Stimulated activated CD4-positive, alpha-beta T cell treated with anti-CD3 and anti-CD28 coated beads, Interleukin-12 subunit alpha, Interleukin-12 subunit beta, amount 100 ng/mL, for 4 hours (primary cell): ENCODE measurements around the gene SLC7A6OS.

Source experiments
- DNase-seq: peaks from one replicate; pipeline ENCODE4 v3.0.0-alpha.2; 2020

The SLC7A6OS gene

GRCh38 chr16:68310774-68311511 lies at the start of gene SLC7A6OS, which contains the start of gene PRMT7:
SLC7A6OS (minus strand) TSS chr16:68310946; CDS start chr16:68310926, 20 bp downstream.
PRMT7 (plus strand) TSS chr16:68311019; CDS start chr16:68315980, 4,961 bp downstream.
- peak; percentile 87 for DNase-seq

- no peak for DNase-seq
These were observed 48.8 kb upstream of the SLC7A6OS start for GRCh38 chr16:68359398-68360191.

DNA sequence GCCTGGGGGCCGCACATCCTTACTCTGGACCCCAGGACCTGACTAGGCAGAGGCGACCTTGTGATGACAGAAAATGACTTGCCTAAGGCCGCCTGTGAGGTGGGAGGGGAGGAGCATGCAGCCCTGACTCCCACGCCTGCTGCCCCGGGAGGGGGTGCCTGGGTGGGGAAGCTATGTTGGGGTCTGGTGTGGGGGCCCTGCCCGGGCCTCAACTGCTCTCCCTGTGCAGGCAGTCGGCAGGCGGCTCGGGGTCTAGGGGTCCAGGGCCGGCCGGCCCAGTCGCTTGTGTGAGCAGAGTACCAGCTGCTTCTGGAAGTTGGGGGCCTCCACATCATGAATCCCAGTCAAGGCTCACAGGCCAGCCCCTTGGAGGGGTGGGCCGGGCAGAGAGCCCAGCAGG lies 48.2 kb upstream of the SLC7A6OS start:
- DNase-seq = no peak

DNA sequence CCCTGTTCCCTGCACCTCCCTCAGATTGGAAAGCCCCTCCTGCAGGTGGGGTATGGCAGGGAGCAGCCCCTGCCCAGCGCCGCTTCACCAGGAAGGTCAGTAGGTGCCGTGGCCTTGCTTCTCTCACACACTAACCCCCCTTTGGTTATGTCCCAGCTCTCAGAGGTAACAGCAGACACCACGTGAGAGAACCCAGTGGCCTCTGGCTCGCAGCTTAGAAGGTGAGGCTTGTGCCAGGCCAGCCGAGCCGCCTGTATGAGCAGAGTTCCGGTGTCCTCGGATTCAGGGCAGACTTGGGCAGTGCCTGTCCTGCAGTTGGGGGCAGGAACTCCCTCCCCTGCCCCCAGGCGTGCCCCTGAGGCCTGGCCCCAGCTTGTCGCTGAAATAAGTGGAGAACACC lies 47.2 kb upstream of the SLC7A6OS start:
- no peak for DNase-seq

- no peak for DNase-seq
These were observed 46.8 kb upstream of the SLC7A6OS start for GRCh38 chr16:68357521-68357922.

- no peak for DNase-seq
These were observed 46.2 kb upstream of the SLC7A6OS start for GRCh38 chr16:68356919-68357286.

DNA sequence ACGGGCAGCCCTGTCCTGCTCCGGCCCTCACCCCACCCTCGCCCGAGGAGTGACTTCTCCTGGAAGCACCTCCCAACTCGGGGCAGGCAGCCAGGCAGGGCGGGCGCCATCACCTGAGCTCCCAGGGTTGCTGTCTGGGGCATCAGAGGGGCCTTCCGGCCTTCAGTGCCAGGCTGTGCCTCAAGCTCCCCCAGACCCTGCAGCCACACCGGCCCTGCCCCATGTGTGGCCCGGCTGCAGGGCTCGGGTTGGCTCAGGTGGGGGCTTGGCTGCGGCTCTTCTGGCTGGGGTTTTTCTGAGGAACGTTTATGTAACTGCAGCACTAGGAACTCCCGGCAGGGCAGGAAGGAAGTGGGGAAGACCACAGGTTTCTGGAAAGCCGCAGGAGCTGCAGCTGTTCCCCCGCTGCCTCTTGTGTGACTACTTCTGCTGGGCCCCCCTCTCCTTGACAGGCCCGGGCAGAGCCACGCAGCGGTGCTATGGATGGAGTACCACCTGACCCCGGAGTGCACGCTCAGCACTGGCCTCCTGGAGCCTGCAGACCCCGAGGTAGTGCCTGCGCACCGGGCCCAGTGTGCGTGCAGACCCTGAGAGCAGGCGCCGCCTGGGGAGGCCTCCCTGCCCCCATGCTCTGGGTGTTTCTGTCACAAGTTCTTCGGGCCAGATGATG lies 45.6 kb upstream of the SLC7A6OS start:
- DNase-seq = peak; percentile 50

GRCh38 chr16:68355447-68356248 lies 44.9 kb upstream of the SLC7A6OS start:
- no peak for DNase-seq

DNA sequence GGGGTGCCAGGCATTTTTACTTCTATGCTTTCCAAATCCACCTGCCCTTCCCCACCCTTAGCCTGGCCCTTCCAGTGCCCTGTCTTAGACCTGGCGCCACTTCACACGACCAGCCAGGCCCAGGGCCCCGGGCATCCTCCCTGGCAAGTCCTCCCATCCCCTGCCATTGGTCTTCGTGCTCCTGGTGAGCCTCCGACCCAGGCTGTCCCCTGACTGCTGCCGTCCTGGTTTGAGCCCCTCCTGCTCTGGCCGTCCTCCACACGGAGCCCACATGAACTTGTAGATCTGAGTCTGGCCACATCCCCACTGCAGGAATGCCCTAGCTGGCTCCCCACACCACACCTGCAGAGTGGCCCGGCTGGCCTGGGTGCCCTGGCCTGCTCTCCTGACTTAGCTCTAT lies 44.1 kb upstream of the SLC7A6OS start:
- DNase-seq = no peak

DNA sequence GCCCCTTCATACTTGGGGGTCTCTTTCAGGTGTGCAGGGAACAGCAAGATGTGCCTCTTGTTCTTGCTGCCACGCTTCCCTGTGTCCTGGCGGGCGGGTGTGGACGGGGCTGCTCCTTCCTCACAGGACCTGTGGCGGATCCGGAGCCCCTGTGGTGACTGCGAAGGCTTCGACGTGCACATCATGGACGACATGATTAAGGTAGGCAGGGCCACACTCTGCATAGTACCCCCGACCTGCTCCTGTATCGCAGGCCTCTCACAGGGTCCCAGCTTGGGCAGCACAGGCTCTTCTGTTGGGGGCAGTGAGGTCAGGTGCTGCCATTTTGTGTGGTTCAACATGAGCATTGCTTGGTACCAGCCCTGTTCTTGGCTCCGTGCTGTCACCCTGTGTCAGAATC lies 42.6 kb upstream of the SLC7A6OS start:
- DNase-seq = no peak

DNA sequence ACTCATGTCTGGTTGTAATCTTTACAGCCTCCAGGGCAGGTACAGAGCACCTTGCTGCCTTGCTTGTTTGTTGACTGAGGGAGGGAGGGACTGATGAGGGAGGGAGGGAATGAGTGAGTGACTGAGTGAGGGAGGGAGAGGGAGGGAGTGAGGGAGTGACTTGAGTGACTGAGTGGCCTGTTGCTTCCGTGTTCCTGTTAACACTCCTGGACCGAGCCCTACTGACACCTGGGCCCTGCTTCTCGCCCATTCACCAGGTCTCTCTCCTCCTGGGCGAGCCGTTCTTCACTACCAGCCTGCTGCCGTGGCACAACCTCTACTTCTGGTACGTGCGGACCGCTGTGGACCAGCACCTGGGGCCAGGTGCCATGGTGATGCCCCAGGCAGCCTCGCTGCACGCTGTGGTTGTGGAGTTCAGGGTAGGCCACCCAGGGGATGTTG lies 41.3 kb upstream of the SLC7A6OS start:
- DNase-seq = no peak

- no peak for DNase-seq
These were observed 40.7 kb upstream of the SLC7A6OS start for GRCh38 chr16:68351463-68351862.

DNA sequence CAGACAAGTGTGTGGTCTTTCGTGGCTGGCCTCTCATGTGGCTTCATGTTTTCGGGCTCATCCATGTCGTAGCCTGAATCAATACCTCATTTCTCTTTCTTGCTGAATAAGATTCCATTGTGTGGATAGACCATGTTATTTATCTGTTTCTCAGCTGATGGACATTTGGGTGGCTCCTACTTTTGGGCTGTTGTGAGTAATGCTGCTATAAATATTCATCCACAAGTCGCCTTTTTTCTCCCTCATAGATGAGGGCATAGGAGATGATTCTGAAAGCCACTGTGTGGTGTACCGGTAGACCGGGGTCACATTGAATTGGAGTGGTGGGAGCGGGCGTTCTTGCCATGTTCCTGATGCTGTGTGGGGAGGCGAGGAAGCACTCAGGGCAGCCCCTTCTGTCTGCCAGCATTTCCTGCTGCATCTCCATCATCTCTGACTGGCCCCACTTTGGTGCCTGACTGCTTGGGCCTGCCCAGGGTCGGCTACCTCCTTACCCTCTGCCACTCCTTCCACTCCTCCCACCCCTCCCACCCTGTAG lies 40.1 kb upstream of the SLC7A6OS start:
- DNase-seq = no peak

GRCh38 chr16:68349838-68350410 lies 39.2 kb upstream of the SLC7A6OS start:
- no peak for DNase-seq

GRCh38 chr16:68348639-68349445 lies 38.1 kb upstream of the SLC7A6OS start:
- no peak for DNase-seq

GRCh38 chr16:68347605-68348004 lies 36.9 kb upstream of the SLC7A6OS start:
- no peak for DNase-seq

- no peak for DNase-seq
These were observed 36.2 kb upstream of the SLC7A6OS start for GRCh38 chr16:68346892-68347480.

GRCh38 chr16:68345958-68346635 lies 35.4 kb upstream of the SLC7A6OS start:
- no peak for DNase-seq

GRCh38 chr16:68345351-68345810 lies 34.6 kb upstream of the SLC7A6OS start:
- no peak for DNase-seq

DNA sequence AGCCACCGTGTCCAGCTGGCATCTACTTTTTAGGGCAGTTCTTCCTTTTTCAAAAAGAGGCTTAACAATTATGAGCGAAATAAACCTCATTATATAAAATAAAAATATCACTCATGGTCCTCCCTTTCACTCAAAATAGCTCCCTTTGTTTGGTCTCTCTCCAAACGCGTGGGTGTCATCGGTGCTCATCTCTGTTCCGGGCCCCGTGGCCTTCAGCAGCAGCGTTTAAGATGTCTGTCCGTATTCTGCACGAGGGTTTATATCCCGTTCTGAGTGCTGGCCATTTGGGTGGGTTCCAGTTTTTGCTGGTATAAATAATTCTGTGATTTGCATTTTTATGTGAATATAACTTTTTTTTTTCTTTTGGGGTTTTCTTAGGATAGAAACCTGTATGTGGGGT lies 33.5 kb upstream of the SLC7A6OS start:
- no peak for DNase-seq
